ENCODE results near the gene VSTM2L. TPM values are rescaled to one million over a fixed set of nuclear protein-coding genes. Genes with fewer than 3 reads are reported as not detected.
"Not testable (repeated sequence)": the region's sequence is repeated elsewhere in the genome, so short reads cannot be mapped to it uniquely, and the experiment has no call there.

The VSTM2L gene
- total and polyA plus RNA-seq, 8 donors: 1.1 to 10.1 (median 2.8) TPM

DNA sequence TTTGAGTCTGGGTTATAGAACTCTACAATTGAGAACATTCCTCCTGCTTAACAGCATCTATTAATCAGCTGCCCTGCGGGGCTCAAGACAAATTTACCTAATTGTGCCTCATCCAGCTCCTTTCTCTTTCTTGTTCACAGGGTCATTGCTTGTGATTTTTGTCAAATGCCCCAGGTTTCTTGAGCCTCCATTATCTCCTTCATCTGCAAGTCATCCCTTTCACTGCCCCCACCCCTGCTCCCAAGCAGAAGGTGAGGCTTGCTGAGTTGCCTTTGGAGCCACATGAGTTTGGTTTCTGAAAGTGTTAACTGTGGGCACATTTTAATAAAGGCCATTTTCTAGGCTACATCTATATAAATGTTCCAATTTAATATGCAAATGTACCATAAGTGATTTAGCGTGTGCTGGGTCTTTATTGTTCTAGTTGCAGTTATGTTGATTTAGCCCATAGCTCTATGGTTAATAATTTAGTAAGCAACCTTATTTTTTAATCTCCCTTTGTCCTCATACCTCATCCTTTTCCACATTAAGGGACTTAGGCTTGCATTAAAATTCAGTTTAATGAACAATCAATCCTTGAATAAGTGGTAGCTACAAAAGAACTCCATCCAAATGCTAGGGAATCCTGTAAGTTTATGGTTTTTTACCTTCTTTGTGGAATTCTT is 56.1 kb downstream of the VSTM2L start:
- intact Hi-C loops (cut with DNase I): no loop called here
- TF ChIP-seq, protein P1, sequence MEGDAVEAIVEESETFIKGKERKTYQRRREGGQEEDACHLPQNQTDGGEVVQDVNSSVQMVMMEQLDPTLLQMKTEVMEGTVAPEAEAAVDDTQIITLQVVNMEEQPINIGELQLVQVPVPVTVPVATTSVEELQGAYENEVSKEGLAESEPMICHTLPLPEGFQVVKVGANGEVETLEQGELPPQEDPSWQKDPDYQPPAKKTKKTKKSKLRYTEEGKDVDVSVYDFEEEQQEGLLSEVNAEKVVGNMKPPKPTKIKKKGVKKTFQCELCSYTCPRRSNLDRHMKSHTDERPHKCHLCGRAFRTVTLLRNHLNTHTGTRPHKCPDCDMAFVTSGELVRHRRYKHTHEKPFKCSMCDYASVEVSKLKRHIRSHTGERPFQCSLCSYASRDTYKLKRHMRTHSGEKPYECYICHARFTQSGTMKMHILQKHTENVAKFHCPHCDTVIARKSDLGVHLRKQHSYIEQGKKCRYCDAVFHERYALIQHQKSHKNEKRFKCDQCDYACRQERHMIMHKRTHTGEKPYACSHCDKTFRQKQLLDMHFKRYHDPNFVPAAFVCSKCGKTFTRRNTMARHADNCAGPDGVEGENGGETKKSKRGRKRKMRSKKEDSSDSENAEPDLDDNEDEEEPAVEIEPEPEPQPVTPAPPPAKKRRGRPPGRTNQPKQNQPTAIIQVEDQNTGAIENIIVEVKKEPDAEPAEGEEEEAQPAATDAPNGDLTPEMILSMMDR (IDR thresholded peaks at IDR 0.05): no peak
- no peaks in the 10 kb centered on the region for H3K4me1 ChIP-seq
- no peaks in the 10 kb centered on the region for H3K27me3 ChIP-seq
- ATAC-seq (no peak), FAIRE-seq (no peak), DNase-seq (no peak)
- WGBS, 2 donors: 74 to 81% methylated on average over 2 of the region's 2 CpGs
- H3K9me3 ChIP-seq: no peaks in the 10 kb centered on the region
- no peaks in the 10 kb centered on the region for H3K36me3 ChIP-seq
- H3K27ac ChIP-seq: no peak overlapping the region
- H3K4me3 ChIP-seq: no peak overlapping the region

GRCh38 chr20:37961066-37961465 is 58.1 kb downstream of the VSTM2L start:
- Histone ChIP-seq H3K9me3 (no peaks in the 10 kb centered on the region), H3K27me3 (no peaks in the 10 kb centered on the region), H3K36me3 (no peaks in the 10 kb centered on the region), H3K27ac (no peak overlapping the region), H3K4me3 (no peak overlapping the region), H3K4me1 (no peaks in the 10 kb centered on the region)
- ATAC-seq (no peak), FAIRE-seq (no peak), DNase-seq (no peak)
- 56 to 76% methylated on average over 1 of the region's 1 CpG for WGBS, 2 donors
- intact Hi-C loops (cut with DNase I): no loop called here
- TF ChIP-seq, protein P1 (IDR thresholded peaks at IDR 0.05): no peak

- 97 to 98% methylated on average over 2 of the region's 2 CpGs for WGBS, 2 donors
- DNase-seq, FAIRE-seq: not testable (repeated sequence)
Observed at GRCh38 chr20:37963483-37963882, 60.6 kb downstream of the VSTM2L start.

GRCh38 chr20:37968841-37969401 is 66.0 kb downstream of the VSTM2L start:
- H3K9me3 ChIP-seq: no peaks in the 10 kb centered on the region
- no peaks in the 10 kb centered on the region for H3K36me3 ChIP-seq
- ATAC-seq: no peak
- no peak overlapping the region for H3K27ac ChIP-seq
- intact Hi-C loops (cut with DNase I): no loop called here
- no peak for DNase-seq
- no peak for FAIRE-seq
- no peaks in the 10 kb centered on the region for H3K27me3 ChIP-seq
- 77 to 83% methylated on average over 6 of the region's 6 CpGs for WGBS, 2 donors
- TF ChIP-seq, protein P1 (IDR thresholded peaks at IDR 0.05): no peak
- H3K4me3 ChIP-seq: no peak overlapping the region
- H3K4me1 ChIP-seq: no peaks in the 10 kb centered on the region

More at GRCh38 chr20:37963483-37963882, 60.6 kb downstream of the VSTM2L start:
- intact Hi-C loops (cut with DNase I); ATAC-seq; H3K9me3 ChIP-seq; H3K27me3 ChIP-seq; H3K27ac ChIP-seq; H3K4me3 ChIP-seq; H3K36me3 ChIP-seq; H3K4me1 ChIP-seq: not testable (repeated sequence)

DNA sequence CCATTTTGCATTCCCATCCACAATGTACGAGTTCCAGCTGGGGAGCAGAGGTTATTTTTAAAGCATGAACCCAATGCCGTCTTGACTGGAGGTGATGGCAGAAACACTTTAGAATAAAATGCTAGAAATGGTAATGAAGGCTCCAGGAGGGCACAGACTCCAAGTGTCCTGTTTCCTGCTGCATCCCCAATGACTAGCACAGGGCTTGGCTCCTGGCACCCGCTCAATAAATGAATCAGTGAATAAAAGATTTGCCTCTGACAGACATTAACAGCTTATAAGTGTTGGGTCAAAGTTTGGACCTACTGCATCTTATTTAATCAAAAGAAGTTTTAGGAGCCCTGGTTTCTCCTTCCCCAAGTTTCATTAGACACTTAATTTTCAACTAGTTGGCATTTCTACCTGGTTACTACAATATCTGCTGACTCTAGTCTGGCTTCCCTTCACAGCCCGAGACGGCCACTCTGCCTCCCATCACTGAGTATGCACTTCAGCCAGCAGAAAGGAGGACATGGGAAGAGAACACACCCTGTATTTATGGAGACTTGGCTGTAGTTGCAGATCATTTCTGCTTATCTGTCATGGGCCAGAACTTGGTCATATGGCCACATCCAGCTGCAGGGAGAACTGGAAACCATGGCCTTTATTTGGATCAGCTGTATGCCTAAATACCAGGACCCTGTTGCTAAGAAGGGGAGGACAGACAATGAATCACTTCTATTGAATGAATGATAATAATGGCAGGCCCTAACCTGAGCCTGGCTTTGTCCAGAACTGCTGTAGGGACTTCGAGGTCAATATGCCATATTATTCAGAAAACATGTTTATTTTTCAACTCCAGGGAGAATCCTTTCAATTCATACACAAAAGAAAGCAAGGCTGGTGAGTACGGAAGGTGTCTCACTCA is 67.3 kb downstream of the VSTM2L start:
- DNase-seq (no peak), FAIRE-seq (no peak), ATAC-seq (no peak)
- WGBS, 2 donors: 79 to 85% methylated on average over 7 of the region's 7 CpGs
- intact Hi-C loops (cut with DNase I): no loop called here
- H3K9me3 ChIP-seq: no peaks in the 10 kb centered on the region
- H3K4me1 ChIP-seq: no peaks in the 10 kb centered on the region
- H3K4me3 ChIP-seq: no peak overlapping the region
- TF ChIP-seq, protein P1 (IDR thresholded peaks at IDR 0.05): no peak
- no peak overlapping the region for H3K27ac ChIP-seq
- H3K27me3 ChIP-seq: no peaks in the 10 kb centered on the region
- no peaks in the 10 kb centered on the region for H3K36me3 ChIP-seq
